Hematopoietic multipotent progenitor cell (in vitro differentiated cells): Measurements from ENCODE around the gene TMOD1. TPM values are rescaled to one million over a fixed set of nuclear protein-coding genes. Genes with fewer than 3 reads are reported as not detected.

Experiments
- DNase-seq, 3 donors: peaks; one replicate each; pipeline ENCODE4 v3.0.0-alpha.2; 2011 to 2015; ENCODE audit warnings: low read depth in 2 of 3, low spot score in 2 of 3
- total RNA-seq: library from RNA; depleted of rRNA; stranded (reverse); fragments of >200 nt; gene quantifications from one replicate; pipeline ENCODE4 v1.2.3, GENCODE V29; 2012

The TMOD1 gene
- total RNA-seq, 1 donor = 1.6 TPM

DNA sequence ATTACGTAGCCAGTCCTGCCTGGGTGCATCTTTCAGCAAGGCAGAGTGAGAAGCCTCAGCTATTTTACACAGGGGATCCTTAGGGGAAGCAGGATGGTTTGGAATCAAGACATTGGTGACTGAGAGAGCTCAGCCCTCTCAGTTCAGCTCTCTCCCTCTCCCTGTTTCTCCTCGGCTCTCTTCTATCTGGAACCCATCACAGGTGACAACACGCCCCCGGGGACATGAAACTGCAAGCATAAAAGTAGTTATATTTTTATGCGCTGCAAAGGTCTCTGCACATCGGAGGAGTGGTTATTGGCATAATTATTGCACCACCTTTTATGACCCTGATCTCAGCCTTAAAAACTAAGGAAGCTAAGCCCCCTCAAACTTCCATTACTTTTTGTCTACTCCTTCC lies 14.2 kb downstream of the TMOD1 start:
- DNase-seq = no peak

DNA sequence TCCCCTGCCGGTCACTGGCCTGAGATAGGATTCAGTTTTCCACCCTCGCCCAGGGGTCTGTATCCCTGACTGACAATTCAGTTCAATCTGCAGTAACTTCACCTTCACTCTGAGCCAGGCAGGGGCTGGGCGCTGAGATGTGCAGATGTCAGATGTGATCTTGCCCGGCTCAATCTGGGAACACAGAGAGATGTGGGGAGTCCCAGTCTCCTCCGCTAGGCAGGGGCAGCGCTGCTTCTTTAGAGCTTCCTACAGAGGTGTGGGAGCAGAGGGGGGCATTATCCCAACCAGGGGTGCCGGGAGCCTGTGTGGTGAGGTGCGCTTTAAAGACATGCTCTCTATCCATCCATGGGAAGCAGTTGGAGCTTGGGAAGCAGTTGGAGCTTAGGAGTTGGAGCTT lies 14.6 kb downstream of the TMOD1 start:
- no peak for DNase-seq

DNA sequence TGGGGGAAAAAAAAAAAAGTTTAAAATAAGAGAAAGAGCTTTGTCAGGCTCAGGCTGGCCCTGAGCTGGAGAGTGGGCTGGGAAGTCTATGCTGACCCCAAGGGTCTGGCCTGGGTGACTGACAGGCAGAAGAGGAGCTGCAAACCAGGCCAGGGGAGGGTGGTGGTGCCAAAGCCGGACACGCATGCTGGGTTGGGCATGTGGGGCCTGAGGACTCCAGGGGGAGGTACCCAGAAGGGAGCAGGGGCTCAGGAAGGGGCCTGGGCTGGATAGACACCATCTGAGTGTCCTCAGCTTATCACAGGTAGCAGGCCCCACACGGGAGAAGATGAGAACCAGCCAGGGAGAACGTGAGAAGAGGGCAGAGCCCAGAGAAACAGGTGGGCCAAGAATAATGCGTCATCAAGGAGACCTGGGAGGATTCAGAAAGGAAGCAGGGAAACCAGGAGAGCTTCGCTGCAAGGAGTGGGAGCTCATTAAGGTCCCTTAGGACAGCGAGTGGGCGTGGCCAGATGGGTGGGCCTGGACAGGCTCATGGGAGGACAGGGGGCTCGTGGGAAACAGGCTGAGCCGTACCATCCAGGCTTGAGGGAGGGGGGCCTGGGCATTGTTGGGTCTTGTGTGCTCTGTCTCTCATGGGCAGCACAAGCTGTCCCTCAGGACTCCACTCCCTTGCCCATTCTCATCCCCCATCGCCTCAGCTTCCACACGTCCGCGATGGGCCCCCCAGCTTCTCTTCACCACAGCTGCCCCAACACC lies 16.0 kb downstream of the TMOD1 start:
- DNase-seq = no peak

DNA sequence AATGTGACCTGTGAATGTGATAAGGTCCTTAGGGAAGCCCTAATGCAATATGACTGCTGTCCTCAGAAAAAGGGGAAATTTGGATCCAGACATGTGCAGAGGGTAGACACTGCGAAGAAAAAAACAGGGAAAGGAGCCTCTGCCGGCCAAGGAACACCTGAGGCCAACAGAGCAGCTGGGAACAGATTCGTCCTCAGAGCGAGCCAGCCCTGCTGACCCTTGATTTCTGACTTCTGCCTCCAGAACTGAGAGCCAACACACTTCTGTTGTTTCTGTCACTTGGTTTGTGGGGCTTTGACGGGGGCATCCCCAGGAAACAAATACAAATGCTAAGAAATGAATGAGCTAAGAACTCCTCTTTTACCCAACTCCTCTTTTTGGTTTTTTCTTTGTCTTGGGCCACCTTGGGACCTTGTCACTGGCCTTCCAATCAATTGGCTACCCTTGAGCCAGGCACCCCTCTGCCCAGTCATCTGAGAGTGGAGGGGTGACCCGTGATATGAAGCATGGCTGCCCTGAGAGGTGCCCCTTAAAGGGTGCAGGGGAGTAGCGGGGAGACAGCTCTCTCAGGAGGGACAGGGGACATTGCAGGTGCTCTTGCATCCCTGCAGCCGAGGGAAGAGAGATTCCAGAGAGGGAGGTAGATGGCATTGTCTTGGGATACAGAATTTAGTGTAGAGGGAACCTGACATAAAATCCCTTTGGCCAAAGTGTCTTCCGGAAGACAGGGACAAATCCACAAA lies 16.9 kb downstream of the TMOD1 start:
- no peak for DNase-seq

DNA sequence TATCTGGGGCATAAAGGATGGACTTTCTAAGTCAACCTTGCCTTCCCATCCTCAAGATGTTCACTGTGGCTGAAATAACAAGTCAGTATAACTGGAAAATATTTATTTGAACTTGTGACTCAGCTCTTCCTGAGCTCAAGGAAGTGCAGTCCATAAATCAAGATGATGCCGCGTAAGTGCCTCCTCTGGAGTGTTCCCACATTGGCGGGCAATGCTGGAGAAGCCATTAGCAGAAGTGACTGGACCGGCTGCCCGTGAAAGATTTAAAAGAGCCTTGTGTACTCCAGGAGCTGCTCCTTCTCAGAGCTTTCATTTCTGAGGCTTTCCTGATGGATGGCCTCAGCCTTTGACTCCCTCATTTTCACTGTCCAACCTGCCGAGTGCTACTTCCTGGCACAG lies 17.4 kb downstream of the TMOD1 start:
- peak in 2 of 3 donors; percentile 77 to 87 for DNase-seq

DNA sequence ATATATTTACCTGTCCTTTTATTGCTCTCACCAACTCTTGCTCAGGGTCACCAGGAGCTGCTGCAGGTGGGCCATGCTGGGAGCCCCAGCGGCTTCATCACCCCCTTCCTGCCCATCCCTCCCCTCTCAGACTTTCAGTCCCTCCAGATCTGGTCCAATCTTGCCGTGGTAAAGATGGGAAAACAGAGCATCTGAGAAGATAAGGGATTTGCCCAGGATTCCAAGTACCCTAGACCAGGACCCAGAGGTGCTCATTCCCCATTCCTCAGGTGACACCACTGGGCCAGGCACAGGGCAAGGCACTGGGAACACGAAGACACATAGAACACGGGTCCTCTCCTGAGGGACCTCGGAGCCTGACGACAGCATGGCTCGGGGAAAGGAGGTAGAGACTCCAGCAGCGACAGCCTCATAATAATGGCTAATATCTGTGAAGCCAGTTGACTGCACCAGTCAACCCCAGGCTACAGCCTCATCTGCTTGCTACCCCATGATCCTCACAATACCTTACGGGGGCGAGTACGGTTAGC lies 18.0 kb downstream of the TMOD1 start:
- DNase-seq = no peak

DNA sequence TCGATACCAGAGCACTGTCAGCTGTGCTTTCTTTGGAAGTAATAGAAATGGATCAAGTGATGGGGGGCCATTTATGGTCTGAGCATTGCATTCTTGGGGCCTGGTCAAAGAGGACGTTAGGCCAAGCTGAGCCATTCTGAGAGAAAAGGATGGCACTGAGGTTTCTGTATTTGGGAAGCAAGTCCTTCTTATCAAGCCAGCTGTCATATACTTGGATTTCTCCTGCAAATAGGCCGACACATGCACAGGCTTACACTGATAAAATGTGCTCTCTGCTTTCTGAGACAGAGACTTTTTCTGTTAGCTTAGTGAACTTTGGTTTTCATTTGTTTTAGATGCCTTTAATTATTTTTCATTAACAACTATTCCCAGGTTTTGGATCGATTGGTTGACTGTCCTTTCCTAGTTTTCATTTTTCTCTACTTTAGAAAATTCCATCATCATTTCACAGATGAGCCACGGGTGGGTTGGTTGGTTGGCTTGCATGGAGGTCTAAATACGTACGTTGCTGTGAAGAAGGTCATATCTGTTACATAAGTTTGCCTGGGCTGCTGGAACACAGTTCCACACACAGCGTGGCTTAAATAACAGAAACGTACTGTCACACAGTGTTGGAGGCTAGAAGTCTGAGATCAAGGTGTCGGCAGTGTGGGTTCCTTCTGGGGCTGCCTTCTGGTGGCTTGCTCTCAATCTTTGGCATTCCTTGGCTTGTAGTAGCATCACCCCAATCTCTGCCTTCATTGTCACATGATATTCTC lies 20.3 kb downstream of the TMOD1 start:
- no peak for DNase-seq

DNA sequence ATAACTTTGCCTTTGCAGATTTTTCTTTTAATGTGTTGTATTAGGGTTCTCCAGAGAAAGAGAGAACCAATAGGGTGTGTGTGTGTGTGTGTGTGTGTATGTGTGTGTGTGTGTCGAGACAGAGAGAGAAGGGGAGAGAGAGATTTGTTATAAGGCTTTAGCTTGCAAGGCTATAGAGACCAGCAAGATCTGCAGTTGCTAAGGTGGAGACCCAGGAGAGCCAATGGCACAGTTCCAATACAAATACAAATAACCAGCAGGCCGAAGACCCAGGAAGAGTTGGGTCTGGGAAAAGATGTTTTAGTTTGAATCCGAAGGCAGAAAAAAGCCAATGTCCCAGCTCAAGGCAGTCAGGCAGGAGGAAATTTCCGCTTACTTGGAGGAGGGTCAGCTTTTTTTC lies 23.0 kb downstream of the TMOD1 start:
- no peak for DNase-seq

DNA sequence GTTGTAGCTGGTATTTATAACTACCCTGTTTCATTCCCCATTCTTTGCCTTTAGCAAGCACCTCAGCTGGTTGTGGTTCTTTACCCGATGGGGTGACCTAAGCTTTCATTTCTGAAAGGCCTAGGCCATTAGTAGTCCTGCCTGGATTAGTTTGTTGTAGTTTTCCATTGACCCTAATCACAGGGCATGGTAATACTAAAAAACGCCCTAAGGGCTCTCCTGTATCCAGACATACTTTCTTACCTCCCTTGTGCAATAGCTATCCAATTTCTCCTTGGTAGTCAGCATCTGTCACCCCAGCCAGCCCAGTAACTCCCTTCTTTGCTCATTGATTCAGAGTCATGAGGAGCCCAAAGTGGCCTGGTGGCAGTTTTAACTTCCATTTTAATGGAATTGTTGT lies 24.0 kb downstream of the TMOD1 start:
- DNase-seq = no peak

DNA sequence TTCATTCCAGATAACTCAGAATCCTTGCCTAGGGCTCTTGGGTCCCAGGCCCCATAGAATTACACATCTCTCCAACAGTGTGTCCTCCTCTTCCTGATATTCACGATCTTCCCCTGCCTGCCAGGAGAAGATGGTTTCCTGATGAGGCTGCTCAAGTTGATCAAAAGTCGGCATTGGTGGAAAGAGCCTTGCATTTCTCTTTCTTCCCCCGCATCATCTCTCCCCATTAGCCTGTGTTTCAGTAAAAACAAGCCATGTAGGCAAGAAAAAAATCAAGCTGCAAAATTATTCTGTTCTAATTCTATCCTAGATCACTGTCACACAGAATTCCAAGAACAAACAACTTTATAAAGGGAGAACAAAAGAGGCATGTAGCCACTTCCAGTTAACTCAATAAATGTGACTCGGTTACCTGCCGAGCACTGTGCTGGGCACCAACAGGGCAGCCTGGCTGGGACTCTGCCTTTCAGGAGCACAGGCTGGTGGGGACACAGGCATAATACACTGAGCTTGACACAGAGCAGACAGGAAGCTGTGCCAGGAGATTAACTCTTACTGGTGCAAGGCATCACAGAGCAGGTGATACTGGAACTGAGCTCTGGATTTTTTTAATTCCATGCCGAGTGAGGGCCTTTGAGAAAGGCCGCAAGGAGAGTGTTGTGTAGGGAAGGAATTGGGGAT lies 25.6 kb downstream of the TMOD1 start:
- no peak for DNase-seq

DNA sequence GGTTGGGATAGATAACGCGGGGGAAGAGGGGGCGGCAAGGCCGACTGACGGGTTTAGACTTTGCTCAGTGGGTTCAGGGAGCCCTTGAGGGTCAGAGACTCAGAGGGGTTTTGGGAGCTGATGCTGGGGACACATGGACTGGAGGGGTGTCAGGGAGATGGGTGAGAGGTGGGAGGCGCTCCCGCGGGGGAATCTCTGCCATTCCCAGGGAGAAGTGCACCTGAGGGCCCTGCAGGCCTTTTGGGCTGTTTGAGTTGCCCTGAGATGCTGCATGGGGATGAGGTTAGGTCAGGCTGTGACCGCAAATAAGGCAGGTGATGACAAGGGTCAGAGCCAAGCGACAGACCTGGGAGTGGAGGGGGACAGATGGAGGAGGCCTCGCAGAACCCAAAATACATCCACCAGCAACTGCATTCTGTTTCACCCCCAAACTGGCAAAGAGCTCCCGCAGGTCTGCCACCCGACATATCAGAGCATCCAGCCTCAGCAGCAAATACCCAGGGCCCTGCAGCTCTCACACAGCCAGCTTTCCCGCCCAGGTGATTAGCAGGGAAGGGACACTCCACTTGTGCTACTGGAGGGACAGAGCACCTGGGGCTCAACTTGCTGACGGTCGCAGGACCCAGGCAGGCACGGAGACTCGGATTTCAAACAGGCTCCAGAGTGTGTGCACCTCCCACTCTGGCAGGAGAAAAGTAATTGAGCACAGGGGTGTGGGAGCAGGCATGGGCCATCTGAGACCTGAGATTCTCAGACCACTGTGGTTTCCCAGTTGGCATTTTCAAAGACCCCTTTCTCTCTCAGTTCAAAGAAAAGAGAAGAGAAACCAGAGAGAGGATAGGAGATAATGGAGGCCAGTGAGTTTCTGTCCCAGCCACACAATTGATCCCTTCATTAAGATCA lies 26.4 kb downstream of the TMOD1 start:
- no peak for DNase-seq

DNA sequence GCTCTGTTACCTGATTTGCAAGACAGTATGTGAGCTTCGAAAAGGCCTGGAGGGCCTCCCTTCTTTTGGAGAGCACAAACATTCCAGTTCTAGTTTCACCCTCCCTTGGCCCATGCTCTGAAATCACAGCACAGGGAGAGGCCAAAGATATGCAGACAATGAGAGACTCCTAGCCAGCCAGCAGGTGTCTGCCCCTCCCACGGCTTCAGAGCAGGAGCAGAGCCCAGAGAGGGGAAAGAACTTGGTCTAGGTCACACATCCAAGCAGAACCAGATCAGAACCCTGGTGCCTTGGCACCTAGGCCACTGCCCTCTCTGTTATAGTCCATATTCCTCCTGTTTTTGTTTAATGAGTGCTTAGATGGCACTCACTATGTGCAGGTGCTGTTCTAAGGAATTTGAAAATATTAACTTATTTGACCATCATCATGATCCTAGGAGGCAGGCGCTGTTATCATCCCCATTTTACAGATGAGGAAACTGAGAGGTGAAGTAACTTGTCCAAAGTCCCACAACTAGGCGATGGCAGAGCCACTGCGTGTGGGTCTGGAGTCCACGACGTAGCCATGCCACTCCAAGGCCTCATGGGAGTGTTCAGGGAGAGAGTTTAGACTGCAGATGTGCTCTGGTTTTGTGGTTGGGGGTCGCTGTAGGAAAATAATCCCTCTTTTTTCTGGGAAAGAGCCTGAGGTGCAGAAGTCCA lies 27.2 kb downstream of the TMOD1 start:
- no peak for DNase-seq

DNA sequence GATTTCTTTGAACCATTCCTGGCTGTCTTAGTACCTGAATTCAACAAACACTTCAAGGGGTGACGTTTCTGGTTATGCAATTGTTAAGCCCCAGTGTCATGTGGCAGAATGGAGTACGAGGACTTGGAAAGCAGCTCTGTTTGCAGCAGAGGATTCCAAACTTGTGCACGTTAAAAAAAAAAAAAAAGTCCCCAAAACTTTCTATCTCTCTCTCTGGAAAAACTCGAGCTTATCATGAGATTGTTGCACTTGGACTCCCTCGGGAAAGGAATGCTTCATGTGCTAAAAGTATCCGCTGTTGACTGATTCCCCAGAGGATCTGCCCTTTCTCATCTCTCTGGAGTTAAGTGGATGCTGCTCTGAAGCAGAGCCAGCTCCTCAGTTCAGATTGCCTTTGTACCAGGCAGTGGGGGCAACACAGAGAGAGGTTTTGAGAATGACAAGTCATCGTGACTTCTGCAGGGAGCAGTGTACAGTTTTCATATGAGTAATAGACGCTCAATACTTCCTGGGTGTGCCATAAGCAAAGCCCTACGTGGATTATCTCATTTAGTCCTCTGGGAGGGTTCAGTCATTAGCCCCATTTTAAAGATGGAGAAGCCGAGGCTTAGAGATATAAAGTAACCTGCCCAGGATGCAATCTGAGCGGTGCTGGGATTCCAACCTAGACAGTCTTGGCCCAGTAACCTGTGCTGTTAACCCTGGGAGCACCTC lies 28.1 kb downstream of the TMOD1 start:
- DNase-seq = no peak

DNA sequence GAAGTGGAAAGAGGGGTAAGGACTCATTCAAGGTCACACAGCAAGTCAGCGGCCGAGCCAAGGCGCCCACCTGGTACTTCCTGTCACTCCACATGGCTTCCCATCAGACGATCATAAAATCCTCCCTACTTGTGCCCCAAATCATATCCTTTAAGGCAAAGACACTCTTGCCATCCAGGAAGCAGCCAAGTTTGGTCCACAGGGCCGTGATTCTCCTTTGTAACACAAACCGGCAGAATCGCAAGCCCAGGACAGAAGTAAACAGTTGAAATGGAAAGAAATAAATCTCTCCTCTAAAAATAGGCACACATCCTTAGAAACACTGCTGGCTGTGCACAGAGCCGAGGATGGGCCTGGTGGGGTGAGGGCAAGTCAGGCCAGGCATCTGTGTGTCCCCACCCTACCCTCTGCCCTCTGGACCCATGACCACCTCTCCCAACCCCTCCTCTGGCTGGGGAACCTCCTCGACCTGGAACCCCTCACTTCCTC lies 30.5 kb downstream of the TMOD1 start:
- no peak for DNase-seq

DNA sequence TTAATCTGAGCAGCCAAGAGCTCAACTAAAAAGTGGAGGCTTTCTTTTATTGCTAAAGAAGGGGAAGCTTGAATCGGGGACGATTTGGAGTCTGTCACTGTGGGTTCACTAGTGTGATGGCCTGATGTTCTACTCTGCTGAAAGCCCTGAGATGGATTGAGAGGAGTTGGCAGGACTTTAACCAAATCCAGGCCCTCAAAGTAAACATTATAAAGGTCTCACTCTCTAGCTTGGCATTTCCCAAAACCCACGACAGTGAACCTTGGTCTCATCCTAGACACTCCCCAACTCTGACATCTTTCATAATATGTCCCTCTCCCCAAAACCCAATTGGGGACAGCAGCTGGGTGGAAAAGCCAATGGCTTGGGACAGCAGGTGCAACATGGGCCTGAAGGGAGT lies 32.7 kb downstream of the TMOD1 start:
- DNase-seq = no peak

DNA sequence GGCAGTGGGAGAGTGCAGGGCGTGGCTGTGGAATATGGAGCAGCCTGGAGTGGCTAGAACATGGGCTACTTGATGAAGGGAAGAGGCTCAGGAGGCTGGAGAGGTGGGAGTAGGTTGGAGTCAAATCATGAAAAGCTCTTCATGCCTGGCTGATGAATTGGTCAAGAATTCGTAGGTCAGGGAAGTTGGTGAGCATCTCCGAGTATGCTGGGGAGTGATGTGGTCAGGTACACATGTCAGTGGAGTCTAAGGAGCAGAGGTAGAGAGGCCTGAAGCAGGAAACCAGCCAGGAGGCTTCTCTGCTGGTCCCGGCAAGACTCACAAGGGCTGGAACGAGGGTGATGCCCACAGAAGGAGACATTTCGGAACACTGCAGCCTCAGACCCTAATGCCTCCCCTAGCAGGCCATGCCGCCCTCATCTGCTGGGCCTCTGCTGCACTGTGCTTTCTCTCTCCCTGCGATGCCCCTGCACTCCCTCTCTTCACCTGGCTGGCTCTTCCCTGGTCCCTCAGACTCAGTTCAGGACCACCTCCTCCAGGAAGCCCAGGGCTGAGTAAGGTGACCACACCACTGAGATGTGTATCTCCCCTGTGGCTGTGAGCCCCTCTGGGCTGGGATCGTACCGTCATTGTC lies 33.6 kb downstream of the TMOD1 start:
- no peak for DNase-seq

DNA sequence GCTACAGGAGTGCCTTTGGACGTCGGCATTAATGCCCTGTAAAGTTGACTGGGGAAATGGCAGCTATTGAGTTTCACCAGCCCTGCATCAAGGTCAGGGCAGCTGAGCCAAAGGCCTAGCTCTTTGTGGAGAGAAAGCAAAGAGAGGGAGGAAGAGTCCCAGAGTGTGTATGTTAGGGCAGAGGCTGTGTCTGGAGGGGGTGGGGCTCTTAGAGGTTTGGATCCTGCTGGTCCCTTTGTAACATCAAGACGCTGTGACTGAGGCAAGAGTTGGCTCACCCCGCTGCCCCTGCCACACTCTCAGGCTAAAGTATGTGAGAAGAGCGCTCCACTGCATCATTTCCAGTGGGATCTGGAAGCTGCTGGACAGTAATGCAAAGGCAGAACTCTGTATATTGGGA lies 34.3 kb downstream of the TMOD1 start:
- DNase-seq = no peak

DNA sequence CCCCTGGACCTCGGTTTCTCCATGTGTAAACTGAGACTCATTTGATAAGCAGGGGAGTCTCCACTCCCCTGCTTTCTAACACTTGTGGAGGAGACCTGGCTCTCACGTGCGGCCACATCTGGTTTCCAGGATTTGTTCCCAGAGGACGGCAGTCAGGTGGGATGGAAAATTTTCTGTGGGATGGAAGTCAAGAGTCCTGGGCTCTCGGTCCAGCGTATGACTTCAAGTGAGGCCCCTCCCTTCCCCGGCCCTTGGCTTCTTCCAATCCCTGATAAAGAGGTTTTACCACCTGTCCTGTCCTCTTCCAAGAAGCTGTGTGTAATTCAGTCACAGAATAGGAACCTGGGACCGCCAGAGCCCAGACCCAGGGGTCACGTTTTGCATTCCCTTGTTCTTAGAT lies 35.0 kb downstream of the TMOD1 start:
- DNase-seq = no peak
